Stomach (tissue), 9 donors: ENCODE results near the gene SELENBP1. TPM values are rescaled to one million over a fixed set of nuclear protein-coding genes. Genes with fewer than 3 reads are reported as not detected.
"Not testable (repeated sequence)": the region's sequence is repeated elsewhere in the genome, so short reads cannot be mapped to it uniquely, and the experiment has no call there.

Source experiments
- DNase-seq, 2 donors: peaks; one replicate each; pipeline versions ENCODE4 v3.0.0 to v3.0.0-alpha.2; 2013 to 2019
- H3K27ac ChIP-seq, 5 donors: fragments of 200-600 bp in 4 of 5; sonication (generic) in 4 of 5; one replicate each; pipeline ENCODE4 v1.5.1; 2013 to 2019; ENCODE audit warnings: mild to moderate bottlenecking in 1 of 5, moderate library complexity in 1 of 5
- H3K27me3 ChIP-seq, 3 donors: fragments of 200-600 bp; sonication (generic); one replicate each; pipeline ENCODE4 v1.5.1; 2017 to 2019; ENCODE audit warnings: mixed run types in 1 of 3
- H3K36me3 ChIP-seq, 4 donors: fragments of 200-600 bp; sonication (generic); 1 replicate in 3 of 4; 2 replicates in 1 of 4; pipeline ENCODE4 v1.5.1; 2016 to 2019
- H3K4me1 ChIP-seq, 4 donors: fragments of 200-600 bp; sonication (generic); one replicate each; pipeline ENCODE4 v1.5.1; 2016 to 2019
- H3K4me3 ChIP-seq, 4 donors: fragments of 200-600 bp; sonication (generic) in 3 of 4; one replicate each; pipeline ENCODE4 v1.5.1; 2016 to 2019; ENCODE audit warnings: mild to moderate bottlenecking in 1 of 4
- H3K9me3 ChIP-seq, 4 donors: fragments of 200-600 bp; sonication (generic); one replicate each; pipeline ENCODE4 v1.5.1; 2016 to 2019
- CTCF ChIP-seq, 7 experiments: fragments of 450-650 bp in 4 of 7; fragments of 200-600 bp in 3 of 7; sonication (generic) in 3 of 7; IDR thresholded peaks; one replicate each; pipeline ENCODE4 v1.5.1; 2016 to 2019; ENCODE audit warnings: antibody characterized with exemption in 7 of 7, control low read depth in 2 of 7, mild to moderate bottlenecking in 1 of 7
- EP300 ChIP-seq: sonication (generic); formaldehyde crosslinking; IDR thresholded peaks from one replicate; pipeline ENCODE4 v1.6.1; 2017; ENCODE audit warnings: antibody characterized with exemption
- POLR2A ChIP-seq, 4 donors: fragments of 450-650 bp; IDR thresholded peaks; one replicate each; pipeline ENCODE4 v1.6.1; 2016; ENCODE audit warnings: antibody characterized with exemption in 4 of 4, control low read depth in 2 of 4, mild to moderate bottlenecking in 1 of 4, moderate library complexity in 1 of 4
- POLR2AphosphoS5 ChIP-seq, 3 donors: sonication (generic); formaldehyde crosslinking; IDR thresholded peaks; one replicate each; pipeline ENCODE4 v1.6.1; 2016; ENCODE audit warnings: antibody characterized with exemption in 3 of 3
- WGBS, 5 donors: extraction: QIAGEN DNeasy Blood & Tissue Kit in 3 of 5; methylation state at CpG; one replicate each; pipeline versions ENCODE4 v1.1.5 to v1.1.7; 2013 to 2018; 5-methylcytosine and 5-hydroxymethylcytosine counted together
- intact Hi-C: fragments of 100-400 bp; cut with DNase I; formaldehyde crosslinking; loops from one replicate; pipeline ENCODE4 v1.15.1; 2023; ENCODE audit warnings: low total_unique reads
- polyA plus RNA-seq, 3 donors: library from polyadenylated mRNA; stranded (reverse); fragments of 200-250 nt; gene quantifications; one replicate each; pipeline ENCODE4 v1.2.3, GENCODE V29; 2013
- total RNA-seq, 5 donors: library from RNA; depleted of rRNA; stranded (reverse); fragments of >200 nt; gene quantifications; one replicate each; pipeline versions ENCODE4 v1.1.0 to v1.2.3, GENCODE V29; 2014 to 2016
- donor health status: healthy with polysubstance abuse.
- donor health status: Bipolar disorder and iron deficiency.
- donor health status: healthy.

Gene SELENBP1
- total and polyA plus RNA-seq, 8 donors: 68.8 to 661 (median 175) TPM

GRCh38 chr1:151352021-151352718 is 20.3 kb downstream of the SELENBP1 start:
- intact Hi-C loops: no loop called here
- Histone ChIP-seq H3K9me3 (peaks cover 0 to 7% (median 4%) of the 10 kb centered on the region in 4 donors), H3K36me3 (no peaks in the 10 kb centered on the region), H3K27me3 (no peaks in the 10 kb centered on the region), H3K4me1 (peaks cover 4 to 6% (median 5%) of the 10 kb centered on the region in 4 donors), H3K4me3 (no peak overlapping the region), H3K27ac (no peak overlapping the region)
- TF ChIP-seq POLR2AphosphoS5 (IDR thresholded peaks at IDR 0.05): no peak
- TF ChIP-seq POLR2A (IDR thresholded peaks at IDR 0.05): no peak
- TF ChIP-seq CTCF (IDR thresholded peaks at IDR 0.05): no peak
- no peak for TF ChIP-seq EP300
- WGBS, 5 donors: 73 to 81% (median 76%) methylated on average over 6 of the region's 6 CpGs
- DNase-seq: peak in 1 of 2 donors; percentile 53

- H3K36me3 ChIP-seq, DNase-seq, H3K27me3 ChIP-seq, intact Hi-C loops, H3K4me3 ChIP-seq, H3K9me3 ChIP-seq, H3K27ac ChIP-seq: not testable (repeated sequence)
- WGBS, 5 donors: 91 to 96% (median 95%) methylated on average over 9 of the region's 9 CpGs
- H3K4me1 ChIP-seq: peaks cover 12 to 18% (median 15%) of the 10 kb centered on the region in 4 donors
These were observed 22.2 kb downstream of the SELENBP1 start for GRCh38 chr1:151350323-151350722.

GRCh38 chr1:151347523-151348246 is 24.8 kb downstream of the SELENBP1 start:
- intact Hi-C loops: no loop called here

GRCh38 chr1:151346769-151347522 is 25.6 kb downstream of the SELENBP1 start, which contains the start of gene RFX5:
Gene RFX5, minus strand, starts transcription at chr1:151347252. Its CDS starts 932 bp downstream, at chr1:151346320.
- peak; percentile 96 to 99 for DNase-seq
- peaks cover 12 to 28% (median 19%) of the 10 kb centered on the region in 4 donors for H3K4me1 ChIP-seq
- peak within 1 kb of the TSS; percentile 85 to 95 (median 94) for H3K27ac ChIP-seq
- H3K9me3 ChIP-seq: peaks cover 0 to 7% (median 4%) of the 10 kb centered on the region in 4 donors
- peak within 1 kb of the TSS; percentile 59 to 67 (median 66) for H3K4me3 ChIP-seq
- WGBS, 5 donors: 0 to 1% (median 1%) methylated on average over 38 of the region's 38 CpGs
- intact Hi-C loops: no loop called here
- TF ChIP-seq POLR2A (IDR thresholded peaks at IDR 0.05) (no peak), POLR2AphosphoS5 (IDR thresholded peaks at IDR 0.05) (peak in 2 of 3 donors; percentile 79 to 83), CTCF (IDR thresholded peaks at IDR 0.05) (no peak)
- H3K36me3 ChIP-seq: peaks cover 22 to 34% (median 33%) of the 10 kb centered on the region in 4 donors
- no peaks in the 10 kb centered on the region for H3K27me3 ChIP-seq

More at GRCh38 chr1:151347523-151348246, 24.8 kb downstream of the SELENBP1 start:
- H3K4me3 ChIP-seq: peak overlapping the region; percentile 59 to 67 (median 66)
- peaks cover 19 to 26% (median 25%) of the 10 kb centered on the region in 4 donors for H3K36me3 ChIP-seq
- peaks cover 12 to 28% (median 19%) of the 10 kb centered on the region in 4 donors for H3K4me1 ChIP-seq
- WGBS, 5 donors: 25 to 31% (median 30%) methylated on average over 12 of the region's 12 CpGs
- H3K27me3 ChIP-seq: no peaks in the 10 kb centered on the region
- peak overlapping the region; percentile 63 to 95 (median 94) for H3K27ac ChIP-seq
- DNase-seq: no peak
- H3K9me3 ChIP-seq: peaks cover 0 to 7% (median 4%) of the 10 kb centered on the region in 4 donors
- TF ChIP-seq POLR2AphosphoS5 (IDR thresholded peaks at IDR 0.05): no peak
- TF ChIP-seq POLR2A (IDR thresholded peaks at IDR 0.05): no peak
- TF ChIP-seq CTCF (IDR thresholded peaks at IDR 0.05): no peak
- no peak for TF ChIP-seq EP300
